CD4-positive, alpha-beta T cell (primary cell): ENCODE data around the gene COL23A1. TPM values are rescaled to one million over a fixed set of nuclear protein-coding genes. Genes with fewer than 3 reads are reported as not detected.

Experiments used
- ATAC-seq: fragments of 200-7000 bp; cut with Tn5 transposase; one replicate; pipeline ENCODE4 v1.10.0; 2022; ENCODE audit warnings: mild to moderate bottlenecking; ENCODE audit not compliant: poor library complexity
- CTCF ChIA-PET: fragments of 350-600 bp; sonication (Branson Sonifier 250); formaldehyde crosslinking; loops from one replicate; lab custom pipeline; 2021; ENCODE audit warnings: antibody characterized with exemption, inconsistent platforms; lab: Charles Lee
- POLR2A ChIA-PET: fragments of 350-600 bp; sonication (Branson Sonifier 250); formaldehyde crosslinking; loops from one replicate; lab custom pipeline; 2021; ENCODE audit warnings: antibody characterized with exemption, inconsistent platforms; lab: Charles Lee
- DNase-seq, 14 experiments: peaks; one replicate each; pipeline ENCODE4 v3.0.0-alpha.2; 2013 to 2020; ENCODE audit warnings: mixed read lengths in 2 of 14
- H3K27ac ChIP-seq, 2 donors: one replicate each; pipeline versions ENCODE4 v1.5.1 to v1.7.0; 2013; ENCODE audit warnings: low read length in 2 of 2, low read depth in 1 of 2, mild to moderate bottlenecking in 1 of 2
- H3K27me3 ChIP-seq, 2 experiments: 1 replicate in 1 of 2; 2 replicates in 1 of 2; pipeline versions ENCODE4 v1.6.1 to v1.7.0; 2013; ENCODE audit warnings: low read length in 2 of 2, control low read depth in 1 of 2, mild to moderate bottlenecking in 1 of 2, moderate library complexity in 1 of 2; ENCODE audit not compliant: insufficient read depth in 2 of 2, control insufficient read depth in 1 of 2
- H3K36me3 ChIP-seq: one replicate; pipeline ENCODE4 v1.6.1; 2013; ENCODE audit warnings: low read length, control low read depth; ENCODE audit not compliant: insufficient read depth
- H3K4me1 ChIP-seq: one replicate; pipeline ENCODE4 v1.6.1; 2013; ENCODE audit warnings: low read length, control low read depth; ENCODE audit not compliant: insufficient read depth
- H3K4me3 ChIP-seq: one replicate; pipeline ENCODE4 v1.5.1; 2013; ENCODE audit warnings: mild to moderate bottlenecking, low read length, moderate library complexity
- H3K9me3 ChIP-seq, 2 experiments: 1 replicate in 1 of 2; 2 replicates in 1 of 2; pipeline versions ENCODE4 v1.6.1 to v1.7.0; 2013; ENCODE audit warnings: low read length in 2 of 2, mild to moderate bottlenecking in 2 of 2, control low read depth in 1 of 2, moderate library complexity in 1 of 2; ENCODE audit not compliant: control insufficient read depth in 1 of 2, insufficient read depth in 1 of 2
- H3K27ac Mint-ChIP-seq: one replicate; pipeline ENCODE4 v1.8.0; 2020; ENCODE audit warnings: mixed read lengths
- H3K27me3 Mint-ChIP-seq: one replicate; pipeline ENCODE4 v1.8.0; 2021; ENCODE audit warnings: mixed read lengths
- H3K36me3 Mint-ChIP-seq: one replicate; pipeline ENCODE4 v1.8.0; 2021; ENCODE audit warnings: low read depth, mixed read lengths
- H3K4me1 Mint-ChIP-seq: one replicate; pipeline ENCODE4 v1.8.0; 2021; ENCODE audit warnings: low read depth, mixed read lengths
- H3K4me3 Mint-ChIP-seq: one replicate; pipeline ENCODE4 v1.8.0; 2020; ENCODE audit warnings: mild to moderate bottlenecking, mixed read lengths
- H3K9me3 Mint-ChIP-seq: one replicate; pipeline ENCODE4 v1.8.0; 2020; ENCODE audit warnings: mixed read lengths
- CTCF ChIP-seq: fragments of 200-600 bp; IDR thresholded peaks from one replicate; pipeline ENCODE4 v1.8.0; 2022; ENCODE audit warnings: antibody characterized with exemption, mild to moderate bottlenecking
- intact Hi-C, 2 experiments: fragments of 100-400 bp; cut with DNase I in 1 of 2; cut with micrococcal nuclease in 1 of 2; formaldehyde crosslinking; loops; one replicate each; pipeline versions ENCODE4 v1.15.1 to v1.9.0; 2023 to 2025; cut with DNase I, micrococcal nuclease
- total RNA-seq, 174 experiments: library from RNA in 2 of 174; stranded (reverse) in 2 of 174; gene quantifications; one replicate each; pipeline ENCODE4 v1.2.3 and lab custom pipeline; 2021 to 2026

Gene COL23A1
- total RNA-seq, 2 experiments from 2014 or later: not detected

DNA sequence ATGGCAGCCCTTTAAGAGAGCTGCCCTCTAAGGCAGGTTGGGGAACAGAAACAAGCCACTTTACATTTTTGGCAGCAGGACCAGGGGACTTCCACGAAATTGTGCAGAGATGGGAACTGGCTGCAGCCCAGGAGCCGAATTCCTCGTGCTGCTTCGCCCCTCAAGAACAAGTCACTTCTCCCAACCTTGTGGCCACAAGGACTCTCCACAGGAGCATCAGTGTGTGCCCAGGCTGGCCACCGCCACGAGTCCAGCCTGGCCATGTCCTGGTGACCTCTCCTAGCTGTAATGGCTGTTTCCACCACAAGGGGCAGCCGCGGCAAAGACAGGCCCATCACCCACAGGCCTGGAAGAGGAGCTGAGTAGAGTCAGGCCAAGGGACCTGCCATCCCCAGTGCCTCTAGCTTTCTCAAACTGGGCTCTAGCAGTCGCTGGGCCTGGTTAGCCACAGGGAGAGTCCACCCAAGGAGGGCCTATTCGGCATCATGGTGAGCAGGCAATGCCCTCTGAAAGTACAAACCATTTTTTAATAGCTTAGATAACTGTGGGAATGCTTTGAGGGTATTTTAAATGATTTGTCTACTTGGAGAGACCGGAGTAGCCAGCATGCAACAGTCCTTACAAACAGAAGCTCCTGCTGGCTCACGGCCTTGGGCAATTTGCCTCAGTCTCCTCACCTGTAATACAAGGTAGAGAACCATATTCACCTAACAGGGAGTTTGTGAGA, 129.0 kb downstream of the COL23A1 start:
- H3K4me1 Mint-ChIP-seq: no peaks in the 10 kb centered on the region
- no peak overlapping the region for H3K27ac Mint-ChIP-seq
- Histone ChIP-seq H3K27me3 (no peaks in the 10 kb centered on the region), H3K9me3 (no peaks in the 10 kb centered on the region), H3K4me3 (no peak overlapping the region), H3K36me3 (no peaks in the 10 kb centered on the region), H3K4me1 (no peaks in the 10 kb centered on the region), H3K27ac (no peak overlapping the region)
- ChIA-PET POLR2A (no interaction called here), CTCF (no interaction called here)
- H3K4me3 Mint-ChIP-seq: no peak overlapping the region
- DNase-seq (peak in 12 of 14 experiments; percentile 9 to 62 (median 22)), ATAC-seq (no peak)
- no peaks in the 10 kb centered on the region for H3K27me3 Mint-ChIP-seq
- no peaks in the 10 kb centered on the region for H3K36me3 Mint-ChIP-seq
- intact Hi-C loops: loop anchor here in 1 of 2 experiments (5.0 kb wide), 1 partner anchor 91 kb away; no protein-coding TSS in a partner anchor
- no peaks in the 10 kb centered on the region for H3K9me3 Mint-ChIP-seq
- peak; percentile 54 for TF ChIP-seq CTCF

GRCh38 chr5:178460598-178460997, 129.6 kb downstream of the COL23A1 start:
- no peaks in the 10 kb centered on the region for H3K9me3 ChIP-seq
- H3K36me3 ChIP-seq: no peaks in the 10 kb centered on the region
- H3K27me3 ChIP-seq: no peaks in the 10 kb centered on the region
- Mint-ChIP-seq H3K36me3 (no peaks in the 10 kb centered on the region), H3K9me3 (no peaks in the 10 kb centered on the region), H3K27ac (no peak overlapping the region), H3K27me3 (no peaks in the 10 kb centered on the region), H3K4me1 (no peaks in the 10 kb centered on the region), H3K4me3 (no peak overlapping the region)
- no peak overlapping the region for H3K4me3 ChIP-seq
- no peak overlapping the region for H3K27ac ChIP-seq
- ChIA-PET CTCF (no interaction called here), POLR2A (no interaction called here)
- intact Hi-C loops: loop anchor here in 1 of 2 experiments (5.0 kb wide), 1 partner anchor 92 kb away; no protein-coding TSS in a partner anchor
- ATAC-seq (no peak), DNase-seq (peak in 1 of 14 experiments; percentile 10)
- no peaks in the 10 kb centered on the region for H3K4me1 ChIP-seq
- TF ChIP-seq CTCF: no peak

DNA sequence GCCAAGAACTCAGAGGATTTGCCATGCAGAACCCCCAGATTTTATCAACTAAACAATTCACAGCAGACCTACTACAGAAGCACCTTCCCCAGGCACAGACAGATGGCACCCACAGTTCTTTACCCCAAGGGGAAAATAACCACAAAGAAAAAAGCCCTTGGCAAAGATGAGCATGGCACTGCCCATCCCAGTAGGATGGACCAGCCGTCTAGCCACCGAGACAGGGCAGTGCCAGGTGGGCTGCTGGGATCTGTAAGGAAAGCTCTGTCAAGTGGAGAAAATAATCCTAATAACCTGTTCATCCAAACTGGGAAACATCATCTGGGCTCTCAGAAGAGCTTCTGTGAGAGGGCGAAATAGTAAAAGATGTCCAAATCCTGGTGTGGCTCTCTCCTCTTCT, 130.0 kb downstream of the COL23A1 start:
- no peaks in the 10 kb centered on the region for H3K4me1 Mint-ChIP-seq
- no peak for TF ChIP-seq CTCF
- H3K36me3 Mint-ChIP-seq: no peaks in the 10 kb centered on the region
- H3K4me3 ChIP-seq: no peak overlapping the region
- no peak for ATAC-seq
- H3K9me3 ChIP-seq: no peaks in the 10 kb centered on the region
- ChIA-PET CTCF (no interaction called here), POLR2A (no interaction called here)
- H3K27ac ChIP-seq: no peak overlapping the region
- H3K27me3 Mint-ChIP-seq: no peaks in the 10 kb centered on the region
- intact Hi-C loops: loop anchor here in 1 of 2 experiments (5.0 kb wide), 1 partner anchor 92 kb away; no protein-coding TSS in a partner anchor
- no peaks in the 10 kb centered on the region for H3K9me3 Mint-ChIP-seq
- H3K27me3 ChIP-seq: no peaks in the 10 kb centered on the region
- H3K4me3 Mint-ChIP-seq: no peak overlapping the region
- H3K36me3 ChIP-seq: no peaks in the 10 kb centered on the region
- DNase-seq: peak in 1 of 14 experiments; percentile 2
- H3K4me1 ChIP-seq: no peaks in the 10 kb centered on the region
- no peak overlapping the region for H3K27ac Mint-ChIP-seq
